ENCODE data around the gene ESD. TPM values are rescaled to one million over a fixed set of nuclear protein-coding genes. Genes with fewer than 3 reads are reported as not detected.
A peak's percentile ranks its signal among the peaks of the same experiment; 100 is the strongest.
"Not testable (repeated sequence)": the region's sequence is repeated elsewhere in the genome, so short reads cannot be mapped to it uniquely, and the experiment has no call there.

Gene ESD
- total RNA-seq, 4 donors from 2014 or later, result 87.5 to 132 (median 99.7) TPM

DNA sequence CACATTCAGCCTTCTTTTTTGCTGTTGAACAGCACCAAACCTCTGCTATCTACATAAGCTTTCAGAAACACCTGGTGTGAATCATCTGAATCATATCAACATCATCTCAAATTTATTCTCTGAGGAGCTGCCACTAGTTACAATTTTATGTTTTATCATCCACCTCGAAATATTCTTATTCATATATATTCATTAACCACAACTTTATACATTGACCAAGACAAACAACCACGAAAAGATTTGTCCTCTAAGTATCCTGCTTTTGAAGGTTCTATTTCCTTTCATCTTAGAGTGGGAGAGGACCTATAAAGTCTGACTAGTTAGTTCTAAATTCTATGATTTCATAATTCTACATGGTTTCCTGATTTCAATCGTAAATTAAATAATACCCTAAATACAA, 18.9 kb downstream of the ESD start:
- Histone ChIP-seq H3K4me1 (peaks cover 0 to 52% (median 0%) of the 10 kb centered on the region in 4 donors), H3K4me3 (no peak overlapping the region), H3K36me3 (peaks cover 5 to 91% (median 9%) of the 10 kb centered on the region in 3 donors), H3K27ac (peak overlapping the region in 2 of 4 donors; percentile 8 to 34), H3K9me3 (no peaks in the 10 kb centered on the region), H3K27me3 (no peaks in the 10 kb centered on the region)
- no peak for TF ChIP-seq CTCF (IDR thresholded peaks at IDR 0.05)
- no peak for TF ChIP-seq POLR2A (IDR thresholded peaks at IDR 0.05)
- no peak for TF ChIP-seq EP300 (IDR thresholded peaks at IDR 0.05)
- DNase-seq (ENCODE audit: low spot score in 2 of 2), result no peak
- 70 to 81% methylated on average over 3 of the region's 3 CpGs for WGBS, 2 donors

- no peak overlapping the region for H3K4me3 ChIP-seq
- H3K9me3 ChIP-seq, result no peaks in the 10 kb centered on the region
- peak overlapping the region in 1 of 4 donors; percentile 36 for H3K27ac ChIP-seq
- peaks cover 9 to 92% (median 9%) of the 10 kb centered on the region in 3 donors for H3K36me3 ChIP-seq
- DNase-seq (ENCODE audit: low spot score in 2 of 2), result no peak
- H3K27me3 ChIP-seq, result no peaks in the 10 kb centered on the region
- TF ChIP-seq CTCF (IDR thresholded peaks at IDR 0.05) (no peak), POLR2A (IDR thresholded peaks at IDR 0.05) (no peak), EP300 (IDR thresholded peaks at IDR 0.05) (no peak)
- H3K4me1 ChIP-seq, result peaks cover 0 to 39% (median 0%) of the 10 kb centered on the region in 4 donors
- WGBS, 2 donors, result 83 to 88% methylated on average over 8 of the region's 8 CpGs
These were observed 21.4 kb downstream of the ESD start for GRCh38 chr13:46775385-46776107.

DNA sequence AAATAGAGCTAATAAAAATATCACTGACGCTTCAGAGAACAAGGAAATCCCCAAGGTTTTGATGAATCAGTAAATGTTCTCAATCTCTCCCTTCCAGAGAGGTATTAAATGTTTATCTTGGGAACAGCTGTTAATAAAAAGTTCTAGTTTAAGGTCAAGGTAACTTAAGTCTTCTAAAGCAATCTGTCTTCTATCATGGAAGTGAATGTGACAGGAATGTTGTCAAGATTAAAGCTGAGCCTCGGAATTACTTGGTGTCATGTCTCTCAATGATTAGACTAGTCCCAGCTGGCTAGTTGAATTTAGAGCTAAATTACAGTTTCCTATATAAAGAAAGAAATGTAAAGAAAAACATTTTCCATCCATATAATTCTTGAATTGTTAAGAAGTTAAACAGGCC, 23.4 kb downstream of the ESD start:
- H3K27ac ChIP-seq, result peak overlapping the region in 3 of 4 donors; percentile 5 to 28 (median 17)
- 67 to 73% methylated on average over 2 of the region's 2 CpGs for WGBS, 2 donors
- no peak for TF ChIP-seq POLR2A (IDR thresholded peaks at IDR 0.05)
- TF ChIP-seq CTCF (IDR thresholded peaks at IDR 0.05), result no peak
- no peak for TF ChIP-seq EP300 (IDR thresholded peaks at IDR 0.05)
- no peaks in the 10 kb centered on the region for H3K27me3 ChIP-seq
- peaks cover 9 to 94% (median 9%) of the 10 kb centered on the region in 3 donors for H3K36me3 ChIP-seq
- no peak for DNase-seq (ENCODE audit: low spot score in 2 of 2)
- H3K9me3 ChIP-seq, result no peaks in the 10 kb centered on the region
- H3K4me1 ChIP-seq, result peaks cover 0 to 25% (median 0%) of the 10 kb centered on the region in 4 donors
- H3K4me3 ChIP-seq, result no peak overlapping the region

DNA sequence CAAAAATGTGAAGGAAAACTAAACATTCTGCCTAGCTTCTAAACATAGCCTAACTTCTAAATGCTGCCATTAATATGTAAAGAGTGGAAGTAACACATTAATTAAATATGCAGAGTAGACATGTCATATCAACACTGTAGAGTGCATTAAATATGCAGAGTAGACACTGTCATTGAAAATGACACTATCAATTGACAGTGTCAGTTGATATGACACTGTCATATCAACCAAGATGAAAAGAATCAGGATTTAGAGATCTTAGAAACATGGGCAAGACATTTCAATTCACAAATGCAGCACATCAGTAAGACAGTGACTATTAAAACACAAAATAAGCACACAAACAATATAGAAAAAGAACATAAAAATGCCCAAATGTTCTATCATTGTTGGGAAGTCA, 25.3 kb downstream of the ESD start:
- H3K9me3 ChIP-seq, result no peaks in the 10 kb centered on the region
- peaks cover 0 to 24% (median 0%) of the 10 kb centered on the region in 4 donors for H3K4me1 ChIP-seq
- H3K36me3 ChIP-seq, result peaks cover 4 to 77% (median 8%) of the 10 kb centered on the region in 3 donors
- H3K27me3 ChIP-seq, result no peaks in the 10 kb centered on the region
- TF ChIP-seq POLR2A (IDR thresholded peaks at IDR 0.05), result no peak
- no peak for TF ChIP-seq EP300 (IDR thresholded peaks at IDR 0.05)
- TF ChIP-seq CTCF (IDR thresholded peaks at IDR 0.05), result no peak
- no peak for DNase-seq (ENCODE audit: low spot score in 2 of 2)
- no peak overlapping the region for H3K27ac ChIP-seq
- H3K4me3 ChIP-seq, result no peak overlapping the region

DNA sequence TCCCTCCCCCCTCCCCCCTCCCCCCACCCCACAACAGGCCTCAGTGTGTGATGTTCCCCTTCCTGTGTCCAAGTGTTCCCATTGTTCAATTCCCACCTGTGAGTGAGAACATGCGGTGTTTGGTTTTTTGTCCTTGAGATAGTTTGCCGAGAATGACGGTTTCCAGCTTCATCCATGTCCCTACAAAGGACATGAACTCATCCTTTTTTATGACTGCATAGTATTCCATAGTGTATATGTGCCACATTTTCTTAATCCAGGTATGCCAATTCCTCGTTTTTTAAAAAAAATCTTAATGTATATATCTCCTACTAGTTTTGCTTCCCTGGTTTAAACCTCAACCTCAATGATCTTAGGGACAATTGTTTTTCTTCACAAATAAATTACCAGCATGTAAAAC, 27.0 kb downstream of the ESD start:
- WGBS, 2 donors, result 99% methylated on average over 4 of the region's 4 CpGs
- not testable (repeated sequence) for H3K27me3 ChIP-seq; H3K9me3 ChIP-seq; H3K27ac ChIP-seq; H3K4me3 ChIP-seq; DNase-seq (ENCODE audit: low spot score in 2 of 2)
- Histone ChIP-seq H3K4me1 (peaks cover 0 to 15% (median 0%) of the 10 kb centered on the region in 4 donors), H3K36me3 (peaks cover 0 to 61% (median 4%) of the 10 kb centered on the region in 3 donors)

Measured in tibial nerve (tissue), 4 donors.